ENCODE data around the gene LRCH4. TPM values are rescaled to one million over a fixed set of nuclear protein-coding genes. Genes with fewer than 3 reads are reported as not detected.

LRCH4 gene
- total RNA-seq, result 7.3 and 8.6 TPM in 2 replicates

GRCh38 chr7:100585511-100586265 is at the start of gene LRCH4:
Gene LRCH4, minus strand, starts transcription at chr7:100586129. Its CDS starts 29 bp downstream, at chr7:100586100.

GRCh38 chr7:100611983-100612729 is 26.2 kb upstream of the LRCH4 start, which contains the start of gene MOSPD3:
Gene MOSPD3, plus strand, starts transcription at chr7:100612540. Its CDS starts 252 bp downstream, at chr7:100612792.

GRCh38 chr7:100586266-100587025 is 517 bp upstream of the LRCH4 start, which contains the start of gene FBXO24:
Gene FBXO24, plus strand, starts transcription at chr7:100586328. Its CDS starts 298 bp downstream, at chr7:100586626.

GRCh38 chr7:100573691-100574361 is 12.1 kb downstream of the LRCH4 start, which contains the start of gene SAP25:
Gene SAP25, minus strand, starts transcription at chr7:100573900. Its CDS starts 158 bp downstream, at chr7:100573742.

GRCh38 chr7:100538654-100539435 is 47.1 kb downstream of the LRCH4 start, which contains the start of gene AGFG2:
Gene AGFG2, plus strand, starts transcription at chr7:100539203. Its CDS starts 144 bp downstream, at chr7:100539347.

Other genes with a start within 250 kb of the LRCH4 start
- 7.3 and 21.3 TPM in 2 replicates for gene PILRB, start 228.0 kb downstream of the LRCH4 start, total RNA-seq
- gene PILRA, start 212.6 kb downstream of the LRCH4 start, total RNA-seq, result 0.06 and 0.16 TPM in 2 replicates
- 0.94 and 1.1 TPM in 2 replicates for gene ZCWPW1, start 157.4 kb downstream of the LRCH4 start, total RNA-seq
- 34.2 and 54.1 TPM in 2 replicates for gene MEPCE, start 156.3 kb downstream of the LRCH4 start, total RNA-seq
- 8.6 and 17.3 TPM in 2 replicates for gene PPP1R35, start 149.6 kb downstream of the LRCH4 start, total RNA-seq
- gene SPACDR, start 121.9 kb downstream of the LRCH4 start, total RNA-seq, result 0.32 and 0.38 TPM in 2 replicates
- 21.3 and 24.8 TPM in 2 replicates for gene TSC22D4, start 106.9 kb downstream of the LRCH4 start, total RNA-seq
- 2.5 and 2.6 TPM in 2 replicates for gene NYAP1, start 102.2 kb downstream of the LRCH4 start, total RNA-seq
- 25.1 and 33.2 TPM in 2 replicates for gene AGFG2, start 46.9 kb downstream of the LRCH4 start, total RNA-seq
- not detected in 2 replicates for gene SAP25, start 12.2 kb downstream of the LRCH4 start, total RNA-seq
- 0.25 TPM in 1 of 2 replicates, not detected in the other for gene FBXO24, start 199 bp upstream of the LRCH4 start, total RNA-seq
- 0.38 and 0.49 TPM in 2 replicates for gene PCOLCE, start 16.2 kb upstream of the LRCH4 start, total RNA-seq
- 5.3 and 7.6 TPM in 2 replicates for gene MOSPD3, start 26.4 kb upstream of the LRCH4 start, total RNA-seq
- under 0.01 and 0.57 TPM in 2 replicates for gene TFR2, start 55.4 kb upstream of the LRCH4 start, total RNA-seq
- not detected in 2 replicates for gene ACTL6B, start 70.3 kb upstream of the LRCH4 start, total RNA-seq
- gene GNB2, start 87.6 kb upstream of the LRCH4 start, total RNA-seq, result 79.8 and 102 TPM in 2 replicates
- 10.2 and 20.9 TPM in 2 replicates for gene GIGYF1, start 108.1 kb upstream of the LRCH4 start, total RNA-seq
- gene POP7, start 120.0 kb upstream of the LRCH4 start, total RNA-seq, result 28.6 and 36.8 TPM in 2 replicates
- not detected in 2 replicates for gene EPO, start 134.3 kb upstream of the LRCH4 start, total RNA-seq
- gene ZAN, start 147.5 kb upstream of the LRCH4 start, total RNA-seq, result not detected in 2 replicates
- gene EPHB4, start 241.4 kb upstream of the LRCH4 start, total RNA-seq, result 224 and 582 TPM in 2 replicates